Ishikawa (cell line): ENCODE measurements around the gene A2M.

Experiments used
- CREB1 ChIP-seq: IDR thresholded peaks from 2 replicates; pipeline ENCODE4 v1.6.1; 2012; ENCODE audit warnings: low read depth
- EP300 ChIP-seq: IDR thresholded peaks from 2 replicates; pipeline ENCODE4 v1.6.1; 2012; ENCODE audit warnings: borderline replicate concordance
- NFIC ChIP-seq: IDR thresholded peaks from 2 replicates; pipeline ENCODE4 v1.6.1; 2012
- TAF1 ChIP-seq: IDR thresholded peaks from 2 replicates; pipeline ENCODE4 v1.6.1; 2012; ENCODE audit warnings: low read depth, mild to moderate bottlenecking
- TCF12 ChIP-seq: IDR thresholded peaks from 2 replicates; pipeline ENCODE4 v1.6.1; 2012; ENCODE audit warnings: low read depth
- TF ChIP-seq, protein P1 (sequence below): IDR thresholded peaks from 2 replicates; pipeline ENCODE4 v1.6.1; 2012; ENCODE audit warnings: low read depth, mild to moderate bottlenecking
- TF ChIP-seq, protein P2 (sequence below): IDR thresholded peaks from 2 replicates; pipeline ENCODE4 v1.6.1; 2012
- TF ChIP-seq, protein P3 (sequence below): IDR thresholded peaks from 2 replicates; pipeline ENCODE4 v1.6.1; 2012

DNA sequence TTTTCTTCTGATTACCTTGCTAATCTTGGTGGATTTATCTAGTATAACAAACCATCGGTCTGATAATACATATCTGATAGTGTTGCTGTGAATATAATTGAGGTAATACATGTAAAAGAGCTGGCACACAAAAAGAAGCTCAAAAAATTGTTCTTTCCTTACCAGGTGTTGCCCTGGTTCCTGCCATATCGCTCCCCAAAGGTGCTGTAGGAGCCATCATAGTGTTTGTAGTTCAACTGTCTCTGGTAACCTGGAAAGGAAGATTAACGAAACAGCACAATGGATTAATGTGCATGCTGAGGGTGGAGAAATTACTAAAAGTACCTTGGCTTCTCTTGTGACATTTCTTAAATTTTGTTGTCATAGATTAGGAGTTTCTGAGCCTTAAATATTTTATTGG is 36.6 kb downstream of the A2M start:
- TF ChIP-seq CREB1, result no peak
- TF ChIP-seq, protein P1, sequence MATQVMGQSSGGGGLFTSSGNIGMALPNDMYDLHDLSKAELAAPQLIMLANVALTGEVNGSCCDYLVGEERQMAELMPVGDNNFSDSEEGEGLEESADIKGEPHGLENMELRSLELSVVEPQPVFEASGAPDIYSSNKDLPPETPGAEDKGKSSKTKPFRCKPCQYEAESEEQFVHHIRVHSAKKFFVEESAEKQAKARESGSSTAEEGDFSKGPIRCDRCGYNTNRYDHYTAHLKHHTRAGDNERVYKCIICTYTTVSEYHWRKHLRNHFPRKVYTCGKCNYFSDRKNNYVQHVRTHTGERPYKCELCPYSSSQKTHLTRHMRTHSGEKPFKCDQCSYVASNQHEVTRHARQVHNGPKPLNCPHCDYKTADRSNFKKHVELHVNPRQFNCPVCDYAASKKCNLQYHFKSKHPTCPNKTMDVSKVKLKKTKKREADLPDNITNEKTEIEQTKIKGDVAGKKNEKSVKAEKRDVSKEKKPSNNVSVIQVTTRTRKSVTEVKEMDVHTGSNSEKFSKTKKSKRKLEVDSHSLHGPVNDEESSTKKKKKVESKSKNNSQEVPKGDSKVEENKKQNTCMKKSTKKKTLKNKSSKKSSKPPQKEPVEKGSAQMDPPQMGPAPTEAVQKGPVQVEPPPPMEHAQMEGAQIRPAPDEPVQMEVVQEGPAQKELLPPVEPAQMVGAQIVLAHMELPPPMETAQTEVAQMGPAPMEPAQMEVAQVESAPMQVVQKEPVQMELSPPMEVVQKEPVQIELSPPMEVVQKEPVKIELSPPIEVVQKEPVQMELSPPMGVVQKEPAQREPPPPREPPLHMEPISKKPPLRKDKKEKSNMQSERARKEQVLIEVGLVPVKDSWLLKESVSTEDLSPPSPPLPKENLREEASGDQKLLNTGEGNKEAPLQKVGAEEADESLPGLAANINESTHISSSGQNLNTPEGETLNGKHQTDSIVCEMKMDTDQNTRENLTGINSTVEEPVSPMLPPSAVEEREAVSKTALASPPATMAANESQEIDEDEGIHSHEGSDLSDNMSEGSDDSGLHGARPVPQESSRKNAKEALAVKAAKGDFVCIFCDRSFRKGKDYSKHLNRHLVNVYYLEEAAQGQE, result no peak
- TF ChIP-seq, protein P2, sequence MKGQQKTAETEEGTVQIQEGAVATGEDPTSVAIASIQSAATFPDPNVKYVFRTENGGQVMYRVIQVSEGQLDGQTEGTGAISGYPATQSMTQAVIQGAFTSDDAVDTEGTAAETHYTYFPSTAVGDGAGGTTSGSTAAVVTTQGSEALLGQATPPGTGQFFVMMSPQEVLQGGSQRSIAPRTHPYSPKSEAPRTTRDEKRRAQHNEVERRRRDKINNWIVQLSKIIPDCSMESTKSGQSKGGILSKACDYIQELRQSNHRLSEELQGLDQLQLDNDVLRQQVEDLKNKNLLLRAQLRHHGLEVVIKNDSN, result no peak
- no peak for TF ChIP-seq TAF1
- TF ChIP-seq EP300, result no peak
- TF ChIP-seq, protein P3, sequence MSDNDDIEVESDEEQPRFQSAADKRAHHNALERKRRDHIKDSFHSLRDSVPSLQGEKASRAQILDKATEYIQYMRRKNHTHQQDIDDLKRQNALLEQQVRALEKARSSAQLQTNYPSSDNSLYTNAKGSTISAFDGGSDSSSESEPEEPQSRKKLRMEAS, result no peak
- TF ChIP-seq NFIC, result no peak
- no peak for TF ChIP-seq TCF12
